ENCODE data around the gene CPNE6. TPM values are rescaled to one million over a fixed set of nuclear protein-coding genes. Genes with fewer than 3 reads are reported as not detected.
A peak's percentile ranks its signal among the peaks of the same experiment; 100 is the strongest.

CPNE6 gene
- total and polyA plus RNA-seq, 2 of the 13 experiments (the other 11 are each of a cell fraction or from before 2014, with no cell fraction given): not detected

DNA sequence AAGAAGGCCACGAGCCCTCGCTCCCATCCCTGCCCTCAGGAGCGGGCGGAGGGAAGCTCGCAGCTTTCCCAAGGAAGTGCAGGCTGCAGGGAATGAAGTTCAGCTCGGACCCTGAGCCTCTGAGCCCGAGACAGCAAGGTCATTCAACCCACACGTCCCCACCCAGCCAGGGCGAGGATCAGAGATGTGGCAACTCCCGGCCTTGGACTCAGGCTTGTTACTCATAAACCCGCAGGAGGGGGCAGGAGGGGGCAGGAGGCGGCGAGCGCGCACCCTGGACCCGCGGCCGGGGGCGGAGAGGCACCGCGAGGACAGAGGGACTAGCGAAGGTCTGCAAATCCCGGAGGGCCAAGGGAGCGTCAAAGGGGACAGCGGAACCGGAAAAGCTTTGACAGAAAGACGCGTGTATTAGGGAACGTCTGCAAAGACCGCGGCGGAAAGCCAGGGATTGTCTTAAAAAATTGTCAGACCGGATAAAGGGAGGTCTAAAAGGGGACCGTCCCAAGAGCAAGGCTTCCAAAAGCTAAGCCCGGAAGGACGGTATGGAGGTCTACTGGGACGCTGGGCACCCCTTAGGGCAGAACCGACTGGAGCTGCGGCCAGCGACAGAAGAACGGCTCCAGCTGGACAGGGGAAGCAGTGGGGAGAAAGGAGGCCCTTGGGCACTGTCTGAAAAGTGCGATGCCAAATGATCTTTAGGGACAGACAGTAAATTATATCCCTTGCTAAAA is 42.6 kb downstream of the CPNE6 start (continued):
- TF ChIP-seq, protein P1, sequence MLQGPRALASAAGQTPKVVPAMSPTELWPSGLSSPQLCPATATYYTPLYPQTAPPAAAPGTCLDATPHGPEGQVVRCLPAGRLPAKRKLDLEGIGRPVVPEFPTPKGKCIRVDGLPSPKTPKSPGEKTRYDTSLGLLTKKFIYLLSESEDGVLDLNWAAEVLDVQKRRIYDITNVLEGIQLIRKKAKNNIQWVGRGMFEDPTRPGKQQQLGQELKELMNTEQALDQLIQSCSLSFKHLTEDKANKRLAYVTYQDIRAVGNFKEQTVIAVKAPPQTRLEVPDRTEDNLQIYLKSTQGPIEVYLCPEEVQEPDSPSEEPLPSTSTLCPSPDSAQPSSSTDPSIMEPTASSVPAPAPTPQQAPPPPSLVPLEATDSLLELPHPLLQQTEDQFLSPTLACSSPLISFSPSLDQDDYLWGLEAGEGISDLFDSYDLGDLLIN (CRISPR knock-in tag; IDR thresholded peaks at IDR 0.05; ENCODE audit: borderline replicate concordance): peak; percentile 72
- TF ChIP-seq ZBTB7A (CRISPR knock-in tag; IDR thresholded peaks at IDR 0.05): peak; percentile 95
- TF ChIP-seq SMAD3 (CRISPR knock-in tag; IDR thresholded peaks at IDR 0.05): peak; percentile 97; the same call in 1 of the 2 replicates
- TF ChIP-seq CREM (IDR thresholded peaks at IDR 0.05): peak; percentile 84; the same call in 1 of the 2 replicates
- TF ChIP-seq CREM (CRISPR knock-in tag; IDR thresholded peaks at IDR 0.05): peak; percentile 39; the same call in 1 of the 2 replicates
- no peak for TF ChIP-seq REL (CRISPR knock-in tag; conservative IDR thresholded peaks at IDR 0.05)
- peak; percentile 90 for TF ChIP-seq ZFP37 (CRISPR knock-in tag; IDR thresholded peaks at IDR 0.05; ENCODE audit: borderline replicate concordance)
- TF ChIP-seq ZNF839 (CRISPR knock-in tag; IDR thresholded peaks at IDR 0.05; ENCODE audit: borderline replicate concordance): peak; percentile 97; the same call in 1 of the 2 replicates
- TF ChIP-seq KDM5A (IDR thresholded peaks at IDR 0.05; ENCODE audit: borderline replicate concordance, low read length): peak; percentile 85; the same call in 1 of the 2 replicates
- TF ChIP-seq THRA (CRISPR knock-in tag; IDR thresholded peaks at IDR 0.05; ENCODE audit: borderline replicate concordance): peak; percentile 98
- TF ChIP-seq NFIC (IDR thresholded peaks at IDR 0.05; ENCODE audit: low read length): no peak
- no peak for TF ChIP-seq RORA (CRISPR knock-in tag; IDR thresholded peaks at IDR 0.05)
- peak; percentile 73 for TF ChIP-seq RAD21 (CRISPR knock-in tag; IDR thresholded peaks at IDR 0.05)
- peak; percentile 97 for TF ChIP-seq ZNF441 (CRISPR knock-in tag; IDR thresholded peaks at IDR 0.05; ENCODE audit: borderline replicate concordance)
- no peak for TF ChIP-seq MBNL3 (CRISPR knock-in tag; conservative IDR thresholded peaks at IDR 0.05)
- peak; percentile 95 for TF ChIP-seq TBL1XR1 (IDR thresholded peaks at IDR 0.05; ENCODE audit: borderline replicate concordance, low read length, partially characterized antibody)
- TF ChIP-seq ZNF256 (CRISPR knock-in tag; conservative IDR thresholded peaks at IDR 0.05): 0 out of 2 replicates have a peak, but pooled peaks have one; percentile 78
- 0 out of 2 replicates have a peak, but pooled peaks have one; percentile 26 for TF ChIP-seq POLR2AphosphoS2 (IDR thresholded peaks at IDR 0.05; ENCODE audit: low read depth, low read length)
- TF ChIP-seq ARID2 (CRISPR knock-in tag; IDR thresholded peaks at IDR 0.05; ENCODE audit: borderline replicate concordance): peak; percentile 97
- peak; percentile 95 for TF ChIP-seq FOXA3 (CRISPR knock-in tag; IDR thresholded peaks at IDR 0.05)
- peak; percentile 62; the same call in 1 of the 2 replicates for TF ChIP-seq SMARCC2 (IDR thresholded peaks at IDR 0.05)
- peak; percentile 99 for TF ChIP-seq NCOA1 (CRISPR knock-in tag; IDR thresholded peaks at IDR 0.05)
- no peak for TF ChIP-seq PLRG1 (conservative IDR thresholded peaks at IDR 0.05)
- no peak for TF ChIP-seq CAMTA2 (CRISPR knock-in tag; IDR thresholded peaks at IDR 0.05; ENCODE audit: borderline replicate concordance)
- peak; percentile 98 for TF ChIP-seq ZNF749 (CRISPR knock-in tag; IDR thresholded peaks at IDR 0.05; ENCODE audit: borderline replicate concordance)
- TF ChIP-seq SP5 (CRISPR knock-in tag; IDR thresholded peaks at IDR 0.05; ENCODE audit: borderline replicate concordance, low read depth): peak; percentile 99
- TF ChIP-seq ZNF605 (CRISPR knock-in tag; IDR thresholded peaks at IDR 0.05): no peak; the same call in 1 of the 2 replicates
- TF ChIP-seq SYNCRIP (IDR thresholded peaks at IDR 0.05; ENCODE audit: insufficient read depth, low read depth, low read length): no peak
- TF ChIP-seq ZFX (CRISPR knock-in tag; IDR thresholded peaks at IDR 0.05; ENCODE audit: low read depth): peak; percentile 98
- peak; percentile 40; the same call in 1 of the 2 replicates for TF ChIP-seq SNAI1 (CRISPR knock-in tag; IDR thresholded peaks at IDR 0.05; ENCODE audit: borderline replicate concordance)
- no peak for TF ChIP-seq ZNF564 (CRISPR knock-in tag; IDR thresholded peaks at IDR 0.05)

Measured in HepG2 (cell line).